ENCODE data around the gene BCL3. TPM values are rescaled to one million over a fixed set of nuclear protein-coding genes. Genes with fewer than 3 reads are reported as not detected.
A peak's percentile ranks its signal among the peaks of the same experiment; 100 is the strongest.

The BCL3 gene
- polyA plus RNA-seq, 1 of the 3 experiments (the other 2 are of a cell fraction) = 19.2 TPM

- peak; percentile 87 for DNase-seq
- H3K36me3 ChIP-seq (replicated peaks in 1 of 2; ENCODE audit: control insufficient read depth in 1 of 2, insufficient read depth in 2 of 2, low read length in 1 of 2) = no peaks in the 10 kb centered on the region
- no peak overlapping the region for H3K9ac ChIP-seq
- H3K27me3 ChIP-seq (ENCODE audit: insufficient read depth) = no peaks in the 10 kb centered on the region
- WGBS (ENCODE audit: low lambda C conversion rate) = 9% methylated on average over 7 of the region's 7 CpGs
- POLR2A ChIA-PET = interaction anchor here (0.7 kb wide), 1 partner anchor 47 kb away, joined by 3 read pairs; no protein-coding TSS in a partner anchor
- no peaks in the 10 kb centered on the region for H3F3A ChIP-seq (replicated peaks; ENCODE audit: insufficient read depth)
- 0 out of 2 replicates have a peak overlapping the region, but pooled peaks have one; percentile 64 for H2AFZ ChIP-seq (ENCODE audit: low read depth)
- H3K4me1 ChIP-seq (ENCODE audit: control insufficient read depth in 1 of 2, insufficient read depth in 2 of 2, low read depth in 1 of 2, low read length in 1 of 2) = peaks cover 0 to 11% of the 10 kb centered on the region in 2 experiments; a peak in 3 of 4 replicates
- no peaks in the 10 kb centered on the region for H3K9me2 ChIP-seq
- H4K20me1 ChIP-seq (ENCODE audit: insufficient read depth) = no peaks in the 10 kb centered on the region
- H3K79me2 ChIP-seq (ENCODE audit: insufficient read depth) = no peaks in the 10 kb centered on the region
- CTCF ChIA-PET = interaction anchor here (0.6 to 21.3 kb wide), 52 partner anchors 9 to 613 kb away, joined by 3 to 598 read pairs (median 6); partner anchors contain the start of genes BCAM, BCL3, CBLC and CEACAM16
- TF ChIP-seq SMC3 (IDR thresholded peaks at IDR 0.05; ENCODE audit: low read depth, low read length) = peak; percentile 98
- TF ChIP-seq, protein P1, sequence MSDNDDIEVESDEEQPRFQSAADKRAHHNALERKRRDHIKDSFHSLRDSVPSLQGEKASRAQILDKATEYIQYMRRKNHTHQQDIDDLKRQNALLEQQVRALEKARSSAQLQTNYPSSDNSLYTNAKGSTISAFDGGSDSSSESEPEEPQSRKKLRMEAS (IDR thresholded peaks at IDR 0.05; ENCODE audit: low read depth) = no peak
- peak; percentile 96 for TF ChIP-seq CTCF (IDR thresholded peaks at IDR 0.05)
- TF ChIP-seq RAD21 (IDR thresholded peaks at IDR 0.05; ENCODE audit: low read length) = peak; percentile 97
- H3K27ac ChIP-seq (ENCODE audit: low read depth in 2 of 2, low read length in 1 of 2) = no peak overlapping the region
- H3K4me3 ChIP-seq (ENCODE audit: low read depth in 2 of 2, low read length in 1 of 2) = no peak overlapping the region; a peak in 1 of 4 replicates
- H3K4me2 ChIP-seq = 0 out of 2 replicates have a peak overlapping the region, but pooled peaks have one; percentile 42
- H3K9me3 ChIP-seq = no peaks in the 10 kb centered on the region
These were observed 24.6 kb upstream of the BCL3 start for GRCh38 chr19:44723952-44724319.

DNA sequence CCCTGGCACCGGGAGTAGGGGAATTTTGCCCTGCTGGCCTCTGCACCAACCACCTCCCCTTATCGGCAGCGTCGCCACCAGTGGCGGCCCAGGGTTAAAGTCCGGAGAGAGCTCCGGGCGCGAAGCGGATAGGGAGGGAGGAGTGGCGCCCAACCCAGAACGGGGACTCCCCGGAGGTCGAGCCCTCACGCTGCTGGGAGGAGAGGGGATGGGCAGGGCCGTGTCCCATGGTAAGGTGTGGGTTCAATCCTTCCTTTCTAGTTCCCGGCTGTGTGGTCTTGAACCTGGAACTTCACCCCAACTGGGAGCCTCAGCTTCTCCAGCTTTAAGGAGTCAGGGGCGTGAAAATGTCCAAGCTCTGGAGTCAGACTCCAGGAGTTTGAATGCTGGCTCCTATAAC, 23.3 kb upstream of the BCL3 start:
- H3K4me1 ChIP-seq (ENCODE audit: control insufficient read depth in 1 of 2, insufficient read depth in 2 of 2, low read depth in 1 of 2, low read length in 1 of 2) = peaks cover 0 to 10% of the 10 kb centered on the region in 2 experiments; a peak in 2 of 4 replicates
- no peaks in the 10 kb centered on the region for H4K20me1 ChIP-seq (ENCODE audit: insufficient read depth)
- no peak for DNase-seq
- no peak overlapping the region for H3K4me3 ChIP-seq (ENCODE audit: low read depth in 2 of 2, low read length in 1 of 2)
- POLR2A ChIA-PET = no interaction called here
- no peaks in the 10 kb centered on the region for H3K9me3 ChIP-seq
- H3K9ac ChIP-seq = no peak overlapping the region
- H3K27ac ChIP-seq (ENCODE audit: low read depth in 2 of 2, low read length in 1 of 2) = no peak overlapping the region
- WGBS (ENCODE audit: low lambda C conversion rate) = 24% methylated on average over 17 of the region's 18 CpGs
- H3F3A ChIP-seq (replicated peaks; ENCODE audit: insufficient read depth) = no peaks in the 10 kb centered on the region
- no peaks in the 10 kb centered on the region for H3K79me2 ChIP-seq (ENCODE audit: insufficient read depth)
- no peak overlapping the region for H2AFZ ChIP-seq (ENCODE audit: low read depth)
- H3K4me2 ChIP-seq = no peak overlapping the region
- CTCF ChIA-PET = interaction anchor here (0.7 to 21.3 kb wide), 18 partner anchors 11 to 227 kb away, joined by 3 to 598 read pairs (median 22); partner anchors contain the start of genes BCAM, BCL3 and CBLC
- H3K27me3 ChIP-seq (ENCODE audit: insufficient read depth) = no peaks in the 10 kb centered on the region
- H3K36me3 ChIP-seq (replicated peaks in 1 of 2; ENCODE audit: control insufficient read depth in 1 of 2, insufficient read depth in 2 of 2, low read length in 1 of 2) = no peaks in the 10 kb centered on the region
- no peaks in the 10 kb centered on the region for H3K9me2 ChIP-seq
- TF ChIP-seq SMC3 (IDR thresholded peaks at IDR 0.05; ENCODE audit: low read depth, low read length) (no peak), JUND (IDR thresholded peaks at IDR 0.05) (no peak), TAF1 (IDR thresholded peaks at IDR 0.05; ENCODE audit: borderline replicate concordance, low read depth, low read length) (no peak), RAD21 (IDR thresholded peaks at IDR 0.05; ENCODE audit: low read length) (no peak), MXI1 (IDR thresholded peaks at IDR 0.05; ENCODE audit: low read depth, low read length) (no peak), NFIC (IDR thresholded peaks at IDR 0.05; ENCODE audit: borderline replicate concordance) (no peak), MEF2A (IDR thresholded peaks at IDR 0.05; ENCODE audit: borderline replicate concordance, low read depth) (no peak), GABPA (IDR thresholded peaks at IDR 0.05; ENCODE audit: low read depth) (no peak), CHD2 (IDR thresholded peaks at IDR 0.05; ENCODE audit: low read length, partially characterized antibody) (no peak), RCOR1 (IDR thresholded peaks at IDR 0.05; ENCODE audit: low read length) (no peak)
- TF ChIP-seq, protein P2, sequence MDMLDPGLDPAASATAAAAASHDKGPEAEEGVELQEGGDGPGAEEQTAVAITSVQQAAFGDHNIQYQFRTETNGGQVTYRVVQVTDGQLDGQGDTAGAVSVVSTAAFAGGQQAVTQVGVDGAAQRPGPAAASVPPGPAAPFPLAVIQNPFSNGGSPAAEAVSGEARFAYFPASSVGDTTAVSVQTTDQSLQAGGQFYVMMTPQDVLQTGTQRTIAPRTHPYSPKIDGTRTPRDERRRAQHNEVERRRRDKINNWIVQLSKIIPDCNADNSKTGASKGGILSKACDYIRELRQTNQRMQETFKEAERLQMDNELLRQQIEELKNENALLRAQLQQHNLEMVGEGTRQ (IDR thresholded peaks at IDR 0.05; ENCODE audit: borderline replicate concordance, low read depth, low read length) = no peak

Data from SK-N-SH (cell line).